Sigmoid colon (tissue), 7 donors: ENCODE results near the gene FLCN. TPM values are rescaled to one million over a fixed set of nuclear protein-coding genes. Genes with fewer than 3 reads are reported as not detected.
"Not testable (repeated sequence)": the region's sequence is repeated elsewhere in the genome, so short reads cannot be mapped to it uniquely, and the experiment has no call there.

ENCODE experiments used
- DNase-seq: peaks from one replicate; pipeline ENCODE4 v3.0.0-alpha.2; 2019
- H3K27ac ChIP-seq, 4 donors: fragments of 200-600 bp; sonication (generic); one replicate each; pipeline ENCODE4 v1.5.1; 2016 to 2019; ENCODE audit warnings: mild to moderate bottlenecking in 1 of 4
- H3K27me3 ChIP-seq, 3 donors: fragments of 200-600 bp; sonication (generic); one replicate each; pipeline ENCODE4 v1.5.1; 2019; ENCODE audit warnings: mild to moderate bottlenecking in 1 of 3
- H3K36me3 ChIP-seq, 4 donors: fragments of 200-600 bp; sonication (generic); one replicate each; pipeline ENCODE4 v1.5.1; 2016 to 2019
- H3K4me1 ChIP-seq, 4 donors: fragments of 200-600 bp; sonication (generic); one replicate each; pipeline ENCODE4 v1.5.1; 2017 to 2019
- H3K4me3 ChIP-seq, 4 donors: fragments of 200-600 bp; sonication (generic); one replicate each; pipeline ENCODE4 v1.5.1; 2017 to 2019; ENCODE audit warnings: mild to moderate bottlenecking in 2 of 4, moderate library complexity in 1 of 4
- H3K9me3 ChIP-seq, 4 donors: fragments of 200-600 bp in 3 of 4; sonication (generic) in 3 of 4; one replicate each; pipeline versions ENCODE4 v1.5.1 to v1.6.1; 2013 to 2019
- EP300 ChIP-seq, 4 donors: sonication (generic); formaldehyde crosslinking; IDR thresholded peaks; one replicate each; pipeline ENCODE4 v1.6.1; 2017; ENCODE audit warnings: antibody characterized with exemption in 4 of 4
- POLR2A ChIP-seq, 2 donors: fragments of 450-650 bp; IDR thresholded peaks; one replicate each; pipeline ENCODE4 v1.6.1; 2016; ENCODE audit warnings: antibody characterized with exemption in 2 of 2, mild to moderate bottlenecking in 2 of 2, moderate library complexity in 2 of 2
- POLR2AphosphoS5 ChIP-seq, 4 donors: sonication (generic); formaldehyde crosslinking; IDR thresholded peaks; one replicate each; pipeline ENCODE4 v1.6.1; 2017; ENCODE audit warnings: antibody characterized with exemption in 4 of 4
- WGBS, 2 donors: extraction: QIAGEN DNeasy Blood & Tissue Kit; methylation state at CpG; one replicate each; pipeline ENCODE4 v1.1.7; 2013; 5-methylcytosine and 5-hydroxymethylcytosine counted together
- intact Hi-C: fragments of 100-400 bp; cut with DNase I; formaldehyde crosslinking; loops from one replicate; pipeline ENCODE4 v1.15.1; 2023
- polyA plus RNA-seq, 3 donors: library from polyadenylated mRNA; stranded (reverse); fragments of 200-250 nt; gene quantifications; one replicate each; pipeline ENCODE4 v1.2.3, GENCODE V29; 2013
- total RNA-seq, 4 donors: library from RNA; depleted of rRNA; stranded (reverse); fragments of >200 nt; gene quantifications; one replicate each; pipeline ENCODE4 v1.1.0, GENCODE V29; 2016
- TF ChIP-seq, protein P1 (sequence below), 4 experiments: fragments of 450-650 bp in 3 of 4; fragments of 200-600 bp in 1 of 4; IDR thresholded peaks; one replicate each; pipeline ENCODE4 v1.5.1; 2016 to 2019; ENCODE audit warnings: antibody characterized with exemption in 4 of 4, mild to moderate bottlenecking in 3 of 4, moderate library complexity in 2 of 4
- donor health status: healthy with polysubstance abuse.
- donor health status: Bipolar disorder and iron deficiency.
- donor health status: healthy.

Gene FLCN
- total and polyA plus RNA-seq, 7 donors, result 10.8 to 122 (median 41.5) TPM

DNA sequence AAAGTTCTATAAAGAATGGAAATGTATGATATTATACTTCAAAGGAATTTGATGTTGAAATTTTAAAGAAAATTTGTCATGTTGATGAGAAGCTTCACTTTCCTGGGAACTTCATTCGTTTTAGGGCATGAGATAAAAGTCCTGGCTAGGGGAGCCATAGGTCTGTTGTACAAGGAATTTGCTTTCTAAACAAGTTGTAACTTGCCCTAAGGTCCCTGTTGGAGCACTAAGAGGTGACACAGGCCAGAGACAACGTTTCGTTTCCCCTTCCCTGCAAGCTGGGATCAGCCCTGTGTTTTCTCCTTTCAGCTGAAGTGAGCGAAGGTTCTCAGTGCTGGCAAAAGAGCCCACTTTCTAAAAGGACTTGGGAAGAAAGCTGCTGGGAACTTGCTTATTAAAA lies 47.4 kb downstream of the FLCN start:
- Histone ChIP-seq H3K4me1 (peaks cover 0 to 50% (median 49%) of the 10 kb centered on the region in 4 donors), H3K36me3 (peaks cover 0 to 25% (median 0%) of the 10 kb centered on the region in 4 donors), H3K9me3 (no peaks in the 10 kb centered on the region), H3K27me3 (no peaks in the 10 kb centered on the region), H3K27ac (peak overlapping the region; percentile 76 to 89 (median 83)), H3K4me3 (no peak overlapping the region)
- no peak for TF ChIP-seq POLR2AphosphoS5 (IDR thresholded peaks at IDR 0.05)
- TF ChIP-seq, protein P1, sequence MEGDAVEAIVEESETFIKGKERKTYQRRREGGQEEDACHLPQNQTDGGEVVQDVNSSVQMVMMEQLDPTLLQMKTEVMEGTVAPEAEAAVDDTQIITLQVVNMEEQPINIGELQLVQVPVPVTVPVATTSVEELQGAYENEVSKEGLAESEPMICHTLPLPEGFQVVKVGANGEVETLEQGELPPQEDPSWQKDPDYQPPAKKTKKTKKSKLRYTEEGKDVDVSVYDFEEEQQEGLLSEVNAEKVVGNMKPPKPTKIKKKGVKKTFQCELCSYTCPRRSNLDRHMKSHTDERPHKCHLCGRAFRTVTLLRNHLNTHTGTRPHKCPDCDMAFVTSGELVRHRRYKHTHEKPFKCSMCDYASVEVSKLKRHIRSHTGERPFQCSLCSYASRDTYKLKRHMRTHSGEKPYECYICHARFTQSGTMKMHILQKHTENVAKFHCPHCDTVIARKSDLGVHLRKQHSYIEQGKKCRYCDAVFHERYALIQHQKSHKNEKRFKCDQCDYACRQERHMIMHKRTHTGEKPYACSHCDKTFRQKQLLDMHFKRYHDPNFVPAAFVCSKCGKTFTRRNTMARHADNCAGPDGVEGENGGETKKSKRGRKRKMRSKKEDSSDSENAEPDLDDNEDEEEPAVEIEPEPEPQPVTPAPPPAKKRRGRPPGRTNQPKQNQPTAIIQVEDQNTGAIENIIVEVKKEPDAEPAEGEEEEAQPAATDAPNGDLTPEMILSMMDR (IDR thresholded peaks at IDR 0.05), result no peak
- no peak for TF ChIP-seq POLR2A (IDR thresholded peaks at IDR 0.05)
- TF ChIP-seq EP300 (IDR thresholded peaks at IDR 0.05), result no peak
- no peak for DNase-seq
- 59 to 83% methylated on average over 4 of the region's 4 CpGs for WGBS, 2 donors
- intact Hi-C loops, result no loop called here

DNA sequence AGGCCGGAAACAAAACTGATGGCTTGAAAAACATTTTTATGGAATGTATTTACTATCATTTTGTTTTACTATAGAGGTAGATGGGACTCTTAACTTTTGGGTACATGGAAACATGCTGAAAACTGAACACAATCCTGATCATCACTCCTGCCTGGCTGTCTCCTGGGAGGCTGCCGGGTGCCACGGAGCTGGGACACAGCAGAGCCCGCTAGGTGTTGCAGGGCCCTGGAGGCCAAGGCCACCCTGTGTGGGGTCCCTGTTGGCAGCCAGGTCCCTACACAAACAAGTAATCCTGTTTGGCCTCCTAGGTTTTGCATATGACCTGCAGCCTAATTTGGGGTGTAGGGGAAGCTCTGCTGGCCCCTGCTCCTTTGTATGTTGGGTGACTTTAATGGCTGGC lies 48.4 kb downstream of the FLCN start:
- Histone ChIP-seq H3K36me3 (peaks cover 0 to 34% (median 0%) of the 10 kb centered on the region in 4 donors), H3K9me3 (no peaks in the 10 kb centered on the region), H3K27ac (peak overlapping the region in 1 of 4 donors; percentile 89), H3K4me3 (no peak overlapping the region), H3K27me3 (no peaks in the 10 kb centered on the region), H3K4me1 (peaks cover 0 to 50% (median 49%) of the 10 kb centered on the region in 4 donors)
- 95 to 98% methylated on average over 4 of the region's 4 CpGs for WGBS, 2 donors
- intact Hi-C loops, result no loop called here
- no peak for DNase-seq
- TF ChIP-seq, protein P1 (IDR thresholded peaks at IDR 0.05), result no peak
- TF ChIP-seq POLR2AphosphoS5 (IDR thresholded peaks at IDR 0.05), result no peak
- TF ChIP-seq EP300 (IDR thresholded peaks at IDR 0.05), result no peak
- TF ChIP-seq POLR2A (IDR thresholded peaks at IDR 0.05), result no peak

DNA sequence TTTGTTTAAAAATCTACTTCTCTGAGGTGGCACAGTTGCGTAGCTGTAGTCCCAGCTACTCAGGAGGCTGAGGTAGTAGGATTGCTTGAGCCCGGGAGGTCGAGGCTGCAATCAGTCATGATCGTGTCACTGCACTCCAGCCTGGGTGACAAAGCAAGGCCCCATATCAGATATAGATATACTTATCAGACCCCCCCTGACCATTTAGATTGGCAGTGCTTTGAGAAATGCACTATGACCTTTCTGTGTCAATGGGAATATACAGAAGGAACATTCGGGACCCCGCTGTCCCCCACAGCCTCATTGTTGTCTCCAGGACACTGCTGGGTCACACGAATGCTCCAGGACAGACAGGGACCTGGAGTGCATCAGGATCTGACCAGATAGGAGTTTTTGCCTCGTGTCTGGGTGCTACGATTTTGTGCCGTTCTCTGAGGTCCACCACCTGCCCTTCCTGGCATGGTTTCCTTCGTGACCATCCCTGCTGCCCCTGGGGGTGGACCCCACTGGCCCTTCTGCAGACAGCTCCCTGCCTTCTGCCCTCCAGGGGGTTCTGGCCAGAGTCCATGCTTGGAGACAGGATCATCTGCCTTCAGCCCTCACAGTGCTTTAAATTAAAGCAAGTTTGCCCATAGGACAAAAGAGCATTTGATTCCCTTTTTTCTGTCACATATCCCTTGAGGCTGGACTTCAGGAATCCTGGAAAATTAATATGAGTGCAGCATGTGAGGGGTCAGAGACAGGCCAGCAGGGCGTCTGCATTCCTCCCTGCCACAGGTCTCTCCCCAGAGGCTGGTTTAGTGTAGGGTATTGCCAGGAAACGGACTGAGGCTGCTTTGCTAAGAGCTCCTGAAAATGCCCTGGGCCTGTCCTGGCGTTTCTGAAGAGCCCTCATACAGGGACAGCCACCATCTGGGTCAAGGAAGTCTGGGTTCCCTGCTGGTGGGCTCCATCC lies 50.1 kb downstream of the FLCN start:
- DNase-seq, result no peak
- 87% methylated on average over 14 of the region's 14 CpGs for WGBS, 2 donors
- TF ChIP-seq EP300 (IDR thresholded peaks at IDR 0.05) (no peak), POLR2A (IDR thresholded peaks at IDR 0.05) (no peak), POLR2AphosphoS5 (IDR thresholded peaks at IDR 0.05) (no peak)
- TF ChIP-seq, protein P1 (IDR thresholded peaks at IDR 0.05), result no peak
- intact Hi-C loops, result no loop called here
- Histone ChIP-seq H3K4me3 (no peak overlapping the region), H3K4me1 (peaks cover 0 to 36% (median 32%) of the 10 kb centered on the region in 4 donors), H3K27me3 (no peaks in the 10 kb centered on the region), H3K9me3 (no peaks in the 10 kb centered on the region), H3K36me3 (peaks cover 1 to 51% (median 7%) of the 10 kb centered on the region in 4 donors), H3K27ac (peak overlapping the region; percentile 5 to 46 (median 7))

DNA sequence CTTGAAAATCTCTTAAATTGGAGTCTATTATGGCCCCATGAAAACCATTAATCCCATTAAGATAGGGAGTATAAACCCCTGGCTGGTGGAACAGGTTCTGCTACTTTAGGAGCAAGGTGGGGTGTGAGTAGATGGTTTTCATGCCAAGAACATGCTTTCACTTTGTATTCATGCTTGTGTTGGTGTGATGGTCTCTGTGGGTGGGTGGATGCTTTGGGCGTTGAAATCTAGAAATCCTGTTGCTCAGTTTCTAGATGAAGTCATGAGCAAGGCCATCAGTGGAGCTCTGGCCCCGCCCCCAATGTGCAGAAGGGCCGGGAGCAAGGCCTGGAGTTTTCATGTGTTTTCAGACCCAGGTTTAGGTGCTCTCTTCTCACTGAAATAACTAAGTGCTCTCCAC lies 50.9 kb downstream of the FLCN start:
- Histone ChIP-seq H3K36me3 (peaks cover 3 to 59% (median 11%) of the 10 kb centered on the region in 4 donors), H3K9me3 (no peaks in the 10 kb centered on the region), H3K4me1 (peaks cover 0 to 29% (median 25%) of the 10 kb centered on the region in 4 donors), H3K27me3 (no peaks in the 10 kb centered on the region), H3K27ac (peak overlapping the region; percentile 2 to 46 (median 7)), H3K4me3 (no peak overlapping the region)
- no peak for TF ChIP-seq POLR2AphosphoS5 (IDR thresholded peaks at IDR 0.05)
- TF ChIP-seq, protein P1 (IDR thresholded peaks at IDR 0.05), result no peak
- no peak for TF ChIP-seq POLR2A (IDR thresholded peaks at IDR 0.05)
- no peak for TF ChIP-seq EP300 (IDR thresholded peaks at IDR 0.05)
- DNase-seq, result no peak
- 19 to 53% methylated on average over 3 of the region's 3 CpGs for WGBS, 2 donors
- intact Hi-C loops, result no loop called here

DNA sequence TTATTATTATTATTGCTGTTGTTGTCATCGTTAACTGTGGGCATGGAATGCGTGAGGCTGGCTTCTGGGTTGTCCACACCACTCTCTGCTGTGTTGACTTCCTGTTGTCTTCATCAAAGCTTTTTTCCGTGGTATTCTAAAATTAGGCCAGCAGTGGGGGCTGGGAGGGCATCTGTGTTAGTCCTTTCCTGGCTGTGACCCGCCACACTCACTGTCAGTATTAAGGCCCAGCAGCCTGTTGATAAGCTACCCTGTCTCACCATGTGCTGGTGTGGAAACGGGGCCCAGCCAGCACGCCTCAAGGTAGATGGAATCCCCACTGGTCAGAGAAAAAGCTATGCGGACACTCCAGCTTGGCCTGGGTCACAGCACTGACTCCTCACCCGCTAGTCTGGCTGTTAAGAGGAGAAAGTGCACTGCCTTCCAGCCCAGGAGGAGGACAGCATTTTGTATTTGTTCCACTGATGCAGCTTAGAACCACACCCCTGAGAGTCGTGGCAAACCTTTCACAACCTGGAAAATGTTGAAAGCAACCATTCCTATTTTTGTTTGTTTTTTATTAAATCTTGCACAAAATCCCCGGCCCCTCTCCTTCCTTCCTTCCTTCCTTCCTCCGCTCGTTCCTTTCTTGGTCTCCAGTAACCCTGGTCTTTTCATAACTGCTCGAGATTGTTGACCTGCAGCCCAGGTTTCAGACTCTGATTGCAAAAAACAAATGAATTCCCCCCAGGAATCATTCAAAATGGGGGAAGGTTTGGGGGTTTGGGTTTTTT lies 51.8 kb downstream of the FLCN start:
- H3K9me3 ChIP-seq, H3K4me3 ChIP-seq, H3K27ac ChIP-seq, intact Hi-C loops, DNase-seq, H3K27me3 ChIP-seq: not testable (repeated sequence)
- H3K4me1 ChIP-seq, result peaks cover 0 to 20% (median 16%) of the 10 kb centered on the region in 4 donors
- H3K36me3 ChIP-seq, result peaks cover 9 to 68% (median 19%) of the 10 kb centered on the region in 4 donors
- WGBS, 2 donors, result 61 to 76% methylated on average over 13 of the region's 13 CpGs
